Left renal cortex interstitium (tissue), 4 donors: Measurements from ENCODE around the gene MRPS27. TPM values are rescaled to one million over a fixed set of nuclear protein-coding genes. Genes with fewer than 3 reads are reported as not detected.
"Not testable (repeated sequence)": the region's sequence is repeated elsewhere in the genome, so short reads cannot be mapped to it uniquely, and the experiment has no call there.

ENCODE experiments used
- DNase-seq, 4 donors: peaks; one replicate each; pipeline ENCODE4 v3.0.0-alpha.2; 2013; ENCODE audit warnings: low read depth in 4 of 4, low spot score in 2 of 4, missing footprints in 1 of 4
- polyA plus RNA-seq, 4 donors: library from polyadenylated mRNA; unstranded; fragments of 120-200 nt; gene quantifications; one replicate each; pipeline ENCODE4 v1.2.1, GENCODE V29; 2013; ENCODE audit not compliant: insufficient read length in 4 of 4

Gene MRPS27
- polyA plus RNA-seq, 4 donors: 60.5 to 71.0 (median 64.9) TPM

DNA sequence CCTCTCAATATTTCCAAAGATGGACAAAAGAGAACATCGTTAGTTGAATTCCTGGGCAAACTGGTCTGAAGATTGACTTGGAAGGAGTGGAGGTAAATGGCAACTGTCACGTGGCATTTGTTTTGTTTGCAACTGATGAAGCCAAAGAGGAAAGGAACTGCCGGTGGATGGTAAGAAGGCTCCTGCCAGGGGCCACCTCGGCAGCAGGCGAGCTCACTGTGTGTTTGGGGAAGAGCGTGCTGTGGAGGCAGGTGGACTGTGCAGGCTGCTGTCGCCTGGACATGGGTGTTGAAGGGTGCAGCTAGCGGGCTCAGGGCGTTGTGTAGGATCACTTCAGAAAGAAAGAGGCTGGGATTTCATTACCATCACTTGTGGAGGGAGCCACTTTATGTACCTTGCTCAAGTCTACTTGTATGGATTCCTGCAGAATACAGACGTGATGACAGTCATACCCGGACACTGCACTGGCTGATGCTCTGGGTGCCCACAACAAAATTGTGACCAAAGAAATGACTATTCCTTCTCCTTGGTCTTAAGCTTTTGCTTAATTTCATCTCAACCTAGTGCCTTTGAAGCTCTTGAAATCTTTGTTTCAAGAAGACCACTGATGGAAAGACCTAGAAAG is 140.1 kb downstream of the MRPS27 start:
- DNase-seq: no peak

GRCh38 chr5:72179028-72179815 is 140.8 kb downstream of the MRPS27 start:
- no peak for DNase-seq

DNA sequence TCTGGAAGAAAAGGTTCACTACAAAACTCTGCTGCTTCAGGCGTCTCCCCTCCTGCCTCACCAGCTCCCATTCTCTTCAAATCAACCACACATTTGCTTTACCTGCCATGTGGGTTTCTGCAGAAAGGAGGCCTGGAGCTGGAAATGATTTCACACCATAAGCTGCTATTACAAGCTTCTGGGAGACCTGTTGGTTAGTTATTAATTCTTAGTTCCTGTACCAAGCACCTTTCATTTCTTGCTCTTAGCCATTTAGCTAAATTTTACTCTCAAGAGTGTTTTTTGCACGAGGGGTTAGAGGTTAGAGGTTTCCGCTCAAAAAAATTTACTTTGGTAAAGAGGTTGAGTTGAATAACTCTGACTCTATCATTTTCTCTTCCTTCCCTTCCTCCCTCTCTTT is 142.5 kb downstream of the MRPS27 start:
- DNase-seq: no peak

DNA sequence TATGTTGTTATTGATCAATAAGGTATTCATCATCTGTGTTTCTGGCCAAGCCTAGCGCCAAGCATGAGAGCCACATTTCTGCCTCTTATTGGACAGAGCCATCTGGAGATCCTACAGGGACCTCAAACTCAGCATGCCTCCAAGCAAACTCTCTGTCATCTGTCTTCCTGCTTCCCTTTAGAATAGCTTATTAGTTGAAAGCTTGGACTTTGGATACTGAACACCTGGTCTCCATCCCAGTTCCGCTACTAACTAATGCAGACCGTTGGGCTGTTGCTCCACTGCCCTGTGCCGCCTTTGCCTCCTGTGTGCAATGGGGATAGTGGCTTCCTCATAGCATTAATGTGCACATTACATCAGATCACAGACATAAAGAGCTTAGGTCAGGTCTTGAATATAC is 147.3 kb downstream of the MRPS27 start:
- no peak for DNase-seq

- no peak for DNase-seq
Observed at GRCh38 chr5:72171667-72172066, 148.4 kb downstream of the MRPS27 start.

- not testable (repeated sequence) for DNase-seq
Observed at GRCh38 chr5:72171181-72171580, 148.9 kb downstream of the MRPS27 start.

DNA sequence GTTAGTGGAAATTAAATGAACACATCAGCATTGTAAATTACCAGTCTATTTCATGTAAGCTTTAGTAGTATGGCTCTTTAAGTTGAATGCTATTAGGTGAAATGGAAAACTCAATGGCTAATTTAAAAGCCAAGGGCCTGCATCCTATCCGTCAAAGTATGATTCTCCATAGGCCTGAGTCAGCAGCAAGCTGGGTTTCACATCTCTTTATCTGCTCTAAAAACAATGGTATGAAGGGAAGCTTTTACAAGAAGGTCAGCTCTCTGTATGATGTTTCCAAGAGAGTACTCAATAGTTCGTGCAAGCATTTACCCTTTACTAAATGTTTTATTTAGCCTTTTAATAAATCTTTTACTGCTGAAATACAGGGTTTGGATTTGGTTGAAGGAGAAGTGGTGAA is 149.9 kb downstream of the MRPS27 start:
- no peak for DNase-seq

Other genes with a start within 250 kb of the MRPS27 start
- 10 to 100 TPM; 12.0 to 19.7 (median 12.7) TPM for gene MAP1B, start 212.8 kb downstream of the MRPS27 start, polyA plus RNA-seq
- gene PTCD2, start 133 bp upstream of the MRPS27 start, polyA plus RNA-seq: 10 to 100 TPM; 10.6 to 12.4 (median 11.0) TPM
- gene ZNF366, start 187.2 kb upstream of the MRPS27 start, polyA plus RNA-seq: 1 to 10 TPM; 3.4 to 4.6 (median 3.8) TPM